HEK293 (cell line): ENCODE results near the gene ITGA2B.

Experiments used
- EGR2 ChIP-seq: fragments of 450-650 bp; formaldehyde crosslinking; IDR thresholded peaks from 2 replicates; pipeline ENCODE4 v1.5.1; 2016; ENCODE audit warnings: low read depth, missing biosample characterization, missing genetic modification characterization
- GLI2 ChIP-seq: fragments of 450-650 bp; formaldehyde crosslinking; IDR thresholded peaks from 2 replicates; pipeline ENCODE4; 2017; ENCODE audit warnings: missing biosample characterization, missing genetic modification characterization, low read depth, borderline replicate concordance
- GLIS1 ChIP-seq: fragments of 450-650 bp; formaldehyde crosslinking; IDR thresholded peaks from 2 replicates; pipeline ENCODE4 v1.5.1; 2016; ENCODE audit warnings: missing biosample characterization, missing genetic modification characterization
- KLF1 ChIP-seq: fragments of 450-650 bp; formaldehyde crosslinking; IDR thresholded peaks from 2 replicates; pipeline ENCODE4 v1.5.1; 2016; ENCODE audit warnings: missing biosample characterization, missing genetic modification characterization
- KLF10 ChIP-seq: fragments of 450-650 bp; IDR thresholded peaks from 2 replicates; pipeline ENCODE4 v1.5.1; 2018; ENCODE audit warnings: missing biosample characterization, mild to moderate bottlenecking, missing genetic modification characterization
- KLF16 ChIP-seq: fragments of 450-650 bp; formaldehyde crosslinking; IDR thresholded peaks from 2 replicates; pipeline ENCODE4 v1.5.1; 2017; ENCODE audit warnings: missing biosample characterization, missing genetic modification characterization
- KLF7 ChIP-seq: fragments of 450-650 bp; formaldehyde crosslinking; IDR thresholded peaks from 2 replicates; pipeline ENCODE4 v1.5.1; 2016; ENCODE audit warnings: missing biosample characterization, missing genetic modification characterization, borderline replicate concordance
- SP2 ChIP-seq: fragments of 450-650 bp; formaldehyde crosslinking; IDR thresholded peaks from 2 replicates; pipeline ENCODE4 v1.5.1; 2016; ENCODE audit warnings: missing biosample characterization, missing genetic modification characterization
- WT1 ChIP-seq: fragments of 450-650 bp; formaldehyde crosslinking; IDR thresholded peaks from 2 replicates; pipeline ENCODE4 v1.5.1; 2016; ENCODE audit warnings: missing biosample characterization, missing genetic modification characterization
- ZBTB7A ChIP-seq: fragments of 450-650 bp; formaldehyde crosslinking; IDR thresholded peaks from 2 replicates; pipeline ENCODE4 v1.5.1; 2016; ENCODE audit warnings: low read depth, missing biosample characterization, missing genetic modification characterization
- ZFHX2 ChIP-seq: fragments of 450-650 bp; formaldehyde crosslinking; conservative IDR thresholded peaks from 2 replicates; pipeline ENCODE4 v1.5.1; 2016; ENCODE audit warnings: missing biosample characterization, missing genetic modification characterization
- ZFP3 ChIP-seq: fragments of 450-650 bp; formaldehyde crosslinking; IDR thresholded peaks from 2 replicates; pipeline ENCODE4 v1.5.1; 2016; ENCODE audit warnings: low read depth, missing biosample characterization, missing genetic modification characterization
- ZNF114 ChIP-seq: fragments of 450-650 bp; formaldehyde crosslinking; IDR thresholded peaks from 2 replicates; pipeline ENCODE4 v1.5.0; 2017; ENCODE audit warnings: missing biosample characterization, missing genetic modification characterization
- ZNF184 ChIP-seq: fragments of 450-650 bp; IDR thresholded peaks from 2 replicates; pipeline ENCODE4 v1.5.1; 2018; ENCODE audit warnings: missing biosample characterization, mild to moderate bottlenecking, missing genetic modification characterization
- ZNF202 ChIP-seq: fragments of 450-650 bp; formaldehyde crosslinking; IDR thresholded peaks from 2 replicates; pipeline ENCODE4 v1.5.1; 2016; ENCODE audit warnings: missing biosample characterization, missing genetic modification characterization, borderline replicate concordance
- ZNF211 ChIP-seq: fragments of 450-650 bp; formaldehyde crosslinking; IDR thresholded peaks from 2 replicates; pipeline ENCODE4 v1.5.1; 2016; ENCODE audit warnings: low read depth, missing biosample characterization, missing genetic modification characterization
- ZNF221 ChIP-seq: fragments of 450-650 bp; formaldehyde crosslinking; IDR thresholded peaks from 2 replicates; pipeline ENCODE4 v1.5.1; 2017; ENCODE audit warnings: missing biosample characterization, missing genetic modification characterization, borderline replicate concordance
- ZNF324 ChIP-seq: fragments of 450-650 bp; formaldehyde crosslinking; IDR thresholded peaks from 2 replicates; pipeline ENCODE4 v1.5.1; 2016; ENCODE audit warnings: missing biosample characterization, missing genetic modification characterization
- ZNF404 ChIP-seq: fragments of 450-650 bp; formaldehyde crosslinking; IDR thresholded peaks from 2 replicates; pipeline ENCODE4 v1.5.1; 2017; ENCODE audit warnings: missing biosample characterization, missing genetic modification characterization
- ZNF423 ChIP-seq: fragments of 450-650 bp; formaldehyde crosslinking; IDR thresholded peaks from 2 replicates; pipeline ENCODE4 v1.5.1; 2016; ENCODE audit warnings: missing biosample characterization, missing genetic modification characterization
- ZNF433 ChIP-seq: fragments of 450-650 bp; formaldehyde crosslinking; IDR thresholded peaks from 2 replicates; pipeline ENCODE4 v1.5.1; 2016; ENCODE audit warnings: missing biosample characterization, missing genetic modification characterization, low read depth
- ZNF510 ChIP-seq: fragments of 450-650 bp; formaldehyde crosslinking; IDR thresholded peaks from 2 replicates; pipeline ENCODE4 v1.5.1; 2018; ENCODE audit warnings: mild to moderate bottlenecking, missing genetic modification characterization, missing biosample characterization; ENCODE audit not compliant: insufficient replicate concordance
- ZNF513 ChIP-seq: fragments of 450-650 bp; IDR thresholded peaks from 2 replicates; pipeline ENCODE4 v1.5.1; 2018; ENCODE audit warnings: missing biosample characterization, missing genetic modification characterization
- ZNF521 ChIP-seq: fragments of 450-650 bp; formaldehyde crosslinking; IDR thresholded peaks from 2 replicates; pipeline ENCODE4 v1.5.1; 2017; ENCODE audit warnings: missing biosample characterization, mild to moderate bottlenecking, missing genetic modification characterization
- ZNF544 ChIP-seq: fragments of 450-650 bp; formaldehyde crosslinking; IDR thresholded peaks from 2 replicates; pipeline ENCODE4 v1.5.0; 2017; ENCODE audit warnings: missing biosample characterization, missing genetic modification characterization
- ZNF561 ChIP-seq: fragments of 450-650 bp; IDR thresholded peaks from 2 replicates; pipeline ENCODE4 v1.5.1; 2018; ENCODE audit warnings: missing biosample characterization, missing genetic modification characterization, borderline replicate concordance
- ZNF621 ChIP-seq: fragments of 450-650 bp; formaldehyde crosslinking; IDR thresholded peaks from 2 replicates; pipeline ENCODE4 v1.5.1; 2017; ENCODE audit warnings: missing biosample characterization, missing genetic modification characterization
- ZNF626 ChIP-seq: fragments of 450-650 bp; sonication (Bioruptor Pico); formaldehyde crosslinking; IDR thresholded peaks from 2 replicates; pipeline ENCODE4 v1.5.1; 2018; ENCODE audit warnings: missing biosample characterization, missing genetic modification characterization, inconsistent platforms
- ZNF660 ChIP-seq: fragments of 450-650 bp; IDR thresholded peaks from 2 replicates; pipeline ENCODE4 v1.5.1; 2018; ENCODE audit warnings: missing biosample characterization, mild to moderate bottlenecking, missing genetic modification characterization
- ZNF707 ChIP-seq: fragments of 450-650 bp; formaldehyde crosslinking; IDR thresholded peaks from 2 replicates; pipeline ENCODE4 v1.5.1; 2016; ENCODE audit warnings: missing biosample characterization, missing genetic modification characterization
- ZNF776 ChIP-seq: fragments of 450-650 bp; formaldehyde crosslinking; IDR thresholded peaks from 2 replicates; pipeline ENCODE4 v1.5.0; 2017; ENCODE audit warnings: missing biosample characterization, missing genetic modification characterization, borderline replicate concordance
- ZNF791 ChIP-seq: fragments of 450-650 bp; formaldehyde crosslinking; IDR thresholded peaks from 2 replicates; pipeline ENCODE4 v1.5.1; 2016; ENCODE audit warnings: missing biosample characterization, missing genetic modification characterization
- ZNF843 ChIP-seq: fragments of 450-650 bp; formaldehyde crosslinking; IDR thresholded peaks from 2 replicates; pipeline ENCODE4 v1.5.1; 2016; ENCODE audit warnings: missing biosample characterization, missing genetic modification characterization
- ZSCAN23 ChIP-seq: fragments of 450-650 bp; formaldehyde crosslinking; IDR thresholded peaks from 2 replicates; pipeline ENCODE4 v1.5.1; 2016; ENCODE audit warnings: missing biosample characterization, missing genetic modification characterization
- ZXDB ChIP-seq: fragments of 450-650 bp; formaldehyde crosslinking; IDR thresholded peaks from 2 replicates; pipeline ENCODE4 v1.5.1; 2016; ENCODE audit warnings: missing biosample characterization, missing genetic modification characterization
- TF ChIP-seq, protein P1 (sequence below): fragments of 450-650 bp; formaldehyde crosslinking; optimal IDR thresholded peaks from 2 replicates; pipeline ENCODE3; 2016; ENCODE audit warnings: missing biosample characterization, mild to moderate bottlenecking, missing genetic modification characterization
- TF ChIP-seq, protein P2 (sequence below): fragments of 450-650 bp; formaldehyde crosslinking; IDR thresholded peaks from 2 replicates; pipeline ENCODE4 v1.5.1; 2017; ENCODE audit warnings: missing biosample characterization, missing genetic modification characterization
- TF ChIP-seq, protein P3 (sequence below): fragments of 450-650 bp; formaldehyde crosslinking; IDR thresholded peaks from 2 replicates; pipeline ENCODE4 v1.5.1; 2017; ENCODE audit warnings: missing biosample characterization, missing genetic modification characterization

The ITGA2B gene

GRCh38 chr17:44362949-44363612 lies 26.4 kb downstream of the ITGA2B start (continued):
- TF ChIP-seq KLF16 (tag by site-specific recombination): no peak
- no peak for TF ChIP-seq ZNF184
- TF ChIP-seq ZNF433: no peak
- no peak for TF ChIP-seq ZNF626 (tag by site-specific recombination)
- TF ChIP-seq, protein P1, sequence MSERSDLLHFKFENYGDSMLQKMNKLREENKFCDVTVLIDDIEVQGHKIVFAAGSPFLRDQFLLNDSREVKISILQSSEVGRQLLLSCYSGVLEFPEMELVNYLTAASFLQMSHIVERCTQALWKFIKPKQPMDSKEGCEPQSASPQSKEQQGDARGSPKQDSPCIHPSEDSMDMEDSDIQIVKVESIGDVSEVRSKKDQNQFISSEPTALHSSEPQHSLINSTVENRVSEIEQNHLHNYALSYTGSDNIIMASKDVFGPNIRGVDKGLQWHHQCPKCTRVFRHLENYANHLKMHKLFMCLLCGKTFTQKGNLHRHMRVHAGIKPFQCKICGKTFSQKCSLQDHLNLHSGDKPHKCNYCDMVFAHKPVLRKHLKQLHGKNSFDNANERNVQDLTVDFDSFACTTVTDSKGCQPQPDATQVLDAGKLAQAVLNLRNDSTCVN (tag by site-specific recombination): peak; percentile 70
- TF ChIP-seq ZNF521: no peak
- no peak for TF ChIP-seq ZNF621 (tag by site-specific recombination)
- TF ChIP-seq ZXDB (tag by site-specific recombination): no peak
- TF ChIP-seq ZFHX2 (tag by site-specific recombination): peak; percentile 81
- TF ChIP-seq ZNF324 (tag by site-specific recombination): no peak
- peak; percentile 43 for TF ChIP-seq GLIS1
- TF ChIP-seq ZNF776 (tag by site-specific recombination): no peak
- no peak for TF ChIP-seq ZNF404 (tag by site-specific recombination)
- no peak for TF ChIP-seq ZNF211 (tag by site-specific recombination)
- TF ChIP-seq ZNF707: no peak
- no peak for TF ChIP-seq WT1 (tag by site-specific recombination)
- no peak for TF ChIP-seq KLF7 (tag by site-specific recombination)
- TF ChIP-seq ZNF843 (tag by site-specific recombination): no peak
- TF ChIP-seq ZNF510 (tag by site-specific recombination): no peak
- TF ChIP-seq ZNF791 (tag by site-specific recombination): no peak
- TF ChIP-seq, protein P2, sequence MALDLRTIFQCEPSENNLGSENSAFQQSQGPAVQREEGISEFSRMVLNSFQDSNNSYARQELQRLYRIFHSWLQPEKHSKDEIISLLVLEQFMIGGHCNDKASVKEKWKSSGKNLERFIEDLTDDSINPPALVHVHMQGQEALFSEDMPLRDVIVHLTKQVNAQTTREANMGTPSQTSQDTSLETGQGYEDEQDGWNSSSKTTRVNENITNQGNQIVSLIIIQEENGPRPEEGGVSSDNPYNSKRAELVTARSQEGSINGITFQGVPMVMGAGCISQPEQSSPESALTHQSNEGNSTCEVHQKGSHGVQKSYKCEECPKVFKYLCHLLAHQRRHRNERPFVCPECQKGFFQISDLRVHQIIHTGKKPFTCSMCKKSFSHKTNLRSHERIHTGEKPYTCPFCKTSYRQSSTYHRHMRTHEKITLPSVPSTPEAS (tag by site-specific recombination): no peak
- no peak for TF ChIP-seq ZBTB7A (tag by site-specific recombination)
- TF ChIP-seq SP2 (tag by site-specific recombination): peak; percentile 51; the same call in 1 of the 2 replicates
- TF ChIP-seq ZNF202 (tag by site-specific recombination): no peak
- no peak for TF ChIP-seq ZFP3 (tag by site-specific recombination)
- TF ChIP-seq ZNF114: no peak
- no peak for TF ChIP-seq ZNF660 (tag by site-specific recombination)
- no peak for TF ChIP-seq ZNF221
- no peak; the same call in 1 of the 2 replicates for TF ChIP-seq ZNF561 (tag by site-specific recombination)
- peak; percentile 48 for TF ChIP-seq KLF1
- TF ChIP-seq KLF10: 0 out of 2 replicates have a peak, but pooled peaks have one; percentile 18
- TF ChIP-seq ZNF544 (tag by site-specific recombination): no peak
- TF ChIP-seq ZSCAN23 (tag by site-specific recombination): no peak
- TF ChIP-seq, protein P3, sequence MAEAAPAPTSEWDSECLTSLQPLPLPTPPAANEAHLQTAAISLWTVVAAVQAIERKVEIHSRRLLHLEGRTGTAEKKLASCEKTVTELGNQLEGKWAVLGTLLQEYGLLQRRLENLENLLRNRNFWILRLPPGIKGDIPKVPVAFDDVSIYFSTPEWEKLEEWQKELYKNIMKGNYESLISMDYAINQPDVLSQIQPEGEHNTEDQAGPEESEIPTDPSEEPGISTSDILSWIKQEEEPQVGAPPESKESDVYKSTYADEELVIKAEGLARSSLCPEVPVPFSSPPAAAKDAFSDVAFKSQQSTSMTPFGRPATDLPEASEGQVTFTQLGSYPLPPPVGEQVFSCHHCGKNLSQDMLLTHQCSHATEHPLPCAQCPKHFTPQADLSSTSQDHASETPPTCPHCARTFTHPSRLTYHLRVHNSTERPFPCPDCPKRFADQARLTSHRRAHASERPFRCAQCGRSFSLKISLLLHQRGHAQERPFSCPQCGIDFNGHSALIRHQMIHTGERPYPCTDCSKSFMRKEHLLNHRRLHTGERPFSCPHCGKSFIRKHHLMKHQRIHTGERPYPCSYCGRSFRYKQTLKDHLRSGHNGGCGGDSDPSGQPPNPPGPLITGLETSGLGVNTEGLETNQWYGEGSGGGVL: peak; percentile 88
- TF ChIP-seq EGR2 (tag by site-specific recombination): peak; percentile 75
- 0 out of 2 replicates have a peak, but pooled peaks have one; percentile 17 for TF ChIP-seq ZNF423 (tag by site-specific recombination)
- no peak for TF ChIP-seq ZNF513 (tag by site-specific recombination)
- TF ChIP-seq GLI2 (tag by site-specific recombination): no peak
